ENCODE results near the gene DHRSX.

GRCh38 chrX:2282490-2283090, 218.2 kb downstream of the DHRSX start:
- TF ChIP-seq CTCF (IDR thresholded peaks at IDR 0.05) = no peak
- no peak for TF ChIP-seq POLR2A (IDR thresholded peaks at IDR 0.05)
- TF ChIP-seq POLR2AphosphoS5 (IDR thresholded peaks at IDR 0.05) = no peak

Data from breast epithelium (tissue), 3 donors.